GM13976 (cell line): Measurements from ENCODE around the gene MLXIPL.
A peak's percentile ranks its signal among the peaks of the same experiment; 100 is the strongest.

Source experiments
- DNase-seq: peaks from one replicate; pipeline ENCODE4 v3.0.0; 2012; ENCODE audit warnings: low spot score
- CTCF ChIP-seq: IDR thresholded peaks from 2 replicates; pipeline ENCODE4 v1.5.1; 2012; ENCODE audit warnings: borderline replicate concordance, mild to moderate bottlenecking; ENCODE audit not compliant: insufficient read depth; ENCODE audit errors: extremely low read depth, missing control alignments, control extremely low read depth
- in situ Hi-C: fragments of 300-500 bp; cut with MboI; formaldehyde crosslinking; loops from one replicate; pipeline ENCODE4 v1.12.0; 2022; ENCODE audit warnings: low sequenced_read_pairs, mixed read lengths, inconsistent platforms; ENCODE audit not compliant: unreplicated experiment

MLXIPL gene

GRCh38 chr7:73650524-73650923 lies 26.2 kb upstream of the MLXIPL start:
- no peak for TF ChIP-seq CTCF
- in situ Hi-C loops: no loop called here
- DNase-seq: no peak

GRCh38 chr7:73649576-73649975 lies 25.3 kb upstream of the MLXIPL start:
- TF ChIP-seq CTCF: no peak
- no peak for DNase-seq
- in situ Hi-C loops: no loop called here

- in situ Hi-C loops: no loop called here
- DNase-seq: no peak
- no peak for TF ChIP-seq CTCF
Observed at GRCh38 chr7:73648593-73649332, 24.4 kb upstream of the MLXIPL start.

GRCh38 chr7:73647725-73648592 lies 23.6 kb upstream of the MLXIPL start:
- peak; percentile 63 for DNase-seq
- in situ Hi-C loops: no loop called here
- TF ChIP-seq CTCF: no peak

GRCh38 chr7:73646785-73647724 lies 22.7 kb upstream of the MLXIPL start:
- in situ Hi-C loops: no loop called here
- TF ChIP-seq CTCF: no peak
- no peak for DNase-seq

- DNase-seq: no peak
- in situ Hi-C loops: no loop called here
- TF ChIP-seq CTCF: no peak
Observed at GRCh38 chr7:73645643-73646174, 21.4 kb upstream of the MLXIPL start.
